Panc1 (cell line): ENCODE measurements around the gene ANK3. TPM values are rescaled to one million over a fixed set of nuclear protein-coding genes. Genes with fewer than 3 reads are reported as not detected.

Source experiments
- ATAC-seq: fragments of 200-7000 bp; cut with Tn5 transposase; 2 replicates; pipeline ENCODE4 v1.9.1; 2020; ENCODE audit warnings: mild to moderate bottlenecking, moderate library complexity
- BruUV-seq: library from RNA; stranded (reverse); fragments of 400-500 nt; replicated peaks from 2 replicates; lab custom pipeline; 2021; lab: Mats Ljungman, UMichigan
- CTCF ChIA-PET: fragments of 300-600 bp; sonication (Branson Sonifier 250); formaldehyde crosslinking; loops from one replicate; lab custom pipeline; 2022; ENCODE audit warnings: antibody characterized with exemption; lab: Charles Lee
- POLR2A ChIA-PET: fragments of 300-600 bp; sonication (Branson Sonifier 250); formaldehyde crosslinking; loops from one replicate; lab custom pipeline; 2022; ENCODE audit warnings: antibody characterized with exemption; lab: Charles Lee
- DNase-seq: peaks from one replicate; pipeline ENCODE4 v3.0.0-alpha.2; 2010; ENCODE audit warnings: low read depth, low spot score
- H3K27ac ChIP-seq: 2 replicates; pipeline ENCODE4 v1.5.1; 2011; ENCODE audit warnings: mild to moderate bottlenecking, low read length, inconsistent platforms
- H3K27me3 ChIP-seq: fragments of 200-500 bp; sonication (Bioruptor generic); 2 replicates; pipeline ENCODE4 v1.6.0; 2014; ENCODE audit warnings: low read length, inconsistent platforms; ENCODE audit not compliant: control insufficient read depth, insufficient read depth
- H3K36me3 ChIP-seq: fragments of 200-500 bp; sonication (Bioruptor generic); 2 replicates; pipeline ENCODE4 v1.5.1; 2014; ENCODE audit warnings: inconsistent platforms, mild to moderate bottlenecking, low read length, moderate library complexity; ENCODE audit not compliant: control insufficient read depth, insufficient read depth
- H3K4me1 ChIP-seq: 2 replicates; pipeline ENCODE4 v1.5.1; 2011; ENCODE audit warnings: inconsistent platforms, mild to moderate bottlenecking, low read length, moderate library complexity; ENCODE audit not compliant: control insufficient read depth, insufficient read depth
- H3K4me3 ChIP-seq, 2 experiments: 2 replicates each; pipeline ENCODE4 v1.5.1; 2011 to 2012; ENCODE audit warnings: low read depth in 2 of 2, low read length in 2 of 2, mild to moderate bottlenecking in 2 of 2, inconsistent platforms in 1 of 2, moderate library complexity in 1 of 2
- H3K9me3 ChIP-seq: fragments of 200-500 bp; sonication (Bioruptor generic); 2 replicates; pipeline ENCODE4 v1.5.1; 2014; ENCODE audit warnings: low read depth, mild to moderate bottlenecking, inconsistent platforms, low read length, moderate library complexity; ENCODE audit not compliant: control insufficient read depth, insufficient read depth
- POLR2AphosphoS5 ChIP-seq: IDR thresholded peaks from 2 replicates; pipeline ENCODE4 v1.6.1; 2012; ENCODE audit warnings: mild to moderate bottlenecking, low read depth, low read length, moderate library complexity
- SIN3A ChIP-seq: IDR thresholded peaks from 2 replicates; pipeline ENCODE4 v1.6.1; 2012; ENCODE audit warnings: low read depth, mild to moderate bottlenecking, low read length, moderate library complexity, borderline replicate concordance; ENCODE audit not compliant: insufficient read depth
- TCF7L2 ChIP-seq: IDR thresholded peaks from 2 replicates; pipeline ENCODE4 v1.6.1; 2011; ENCODE audit warnings: mild to moderate bottlenecking, low read depth, low read length, inconsistent platforms
- in situ Hi-C: cut with HindIII; loops from 2 replicates; pipeline ENCODE4 v1.10.0; 2016; ENCODE audit warnings: low sequenced_read_pairs, low pct_unique_long_range_greater_than_20kb
- intact Hi-C: fragments of 100-400 bp; cut with micrococcal nuclease; formaldehyde crosslinking; loops from one replicate; pipeline ENCODE4 v1.10.0; 2022; ENCODE audit not compliant: unreplicated experiment
- total RNA-seq: library from RNA; stranded (reverse); gene quantifications from one replicate; pipeline ENCODE4 v1.2.1, GENCODE V29; 2021; ENCODE audit not compliant: unreplicated experiment
- TF ChIP-seq, protein P1 (sequence below), 2 experiments: IDR thresholded peaks; 2 replicates each; pipeline ENCODE4 v1.6.1; 2011 to 2012; ENCODE audit warnings: low read depth in 2 of 2, control low read depth in 1 of 2, low read length in 1 of 2, mild to moderate bottlenecking in 1 of 2, moderate library complexity in 1 of 2; ENCODE audit not compliant: insufficient read depth in 1 of 2
- TF ChIP-seq, protein P2 (sequence below): fragments of 450-650 bp; IDR thresholded peaks from 2 replicates; pipeline ENCODE4 v1.5.1; 2017; ENCODE audit warnings: mild to moderate bottlenecking

Gene ANK3
- total RNA-seq, 1 experiment from 2014 or later = 2.5 TPM

DNA sequence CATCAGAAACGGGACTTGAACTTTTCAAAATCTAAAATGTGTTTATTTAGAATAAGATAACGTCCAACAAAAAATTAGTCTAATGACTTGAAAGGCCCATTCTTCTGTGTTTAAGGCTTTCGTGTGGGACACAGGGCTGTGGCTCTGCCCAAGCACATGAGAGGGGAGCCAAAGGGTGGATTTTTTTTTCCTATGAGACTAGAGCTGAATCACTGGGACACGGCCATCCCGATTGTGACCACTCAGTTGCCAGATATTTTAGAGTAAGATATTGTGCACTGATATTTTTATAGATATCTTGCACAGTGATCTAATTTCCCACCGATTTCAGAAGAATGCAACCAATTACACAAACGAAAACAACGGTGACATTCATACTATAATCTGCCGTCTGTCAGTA, 99.9 kb downstream of the ANK3 start:
- Histone ChIP-seq H3K36me3 (no peaks in the 10 kb centered on the region), H3K9me3 (no peaks in the 10 kb centered on the region), H3K4me3 (no peak overlapping the region), H3K4me1 (no peaks in the 10 kb centered on the region), H3K27ac (no peak overlapping the region), H3K27me3 (no peaks in the 10 kb centered on the region)
- in situ Hi-C loops = no loop called here
- no peak for DNase-seq
- POLR2A ChIA-PET = no interaction called here
- no peak for ATAC-seq
- CTCF ChIA-PET = no interaction called here
- TF ChIP-seq, protein P1, sequence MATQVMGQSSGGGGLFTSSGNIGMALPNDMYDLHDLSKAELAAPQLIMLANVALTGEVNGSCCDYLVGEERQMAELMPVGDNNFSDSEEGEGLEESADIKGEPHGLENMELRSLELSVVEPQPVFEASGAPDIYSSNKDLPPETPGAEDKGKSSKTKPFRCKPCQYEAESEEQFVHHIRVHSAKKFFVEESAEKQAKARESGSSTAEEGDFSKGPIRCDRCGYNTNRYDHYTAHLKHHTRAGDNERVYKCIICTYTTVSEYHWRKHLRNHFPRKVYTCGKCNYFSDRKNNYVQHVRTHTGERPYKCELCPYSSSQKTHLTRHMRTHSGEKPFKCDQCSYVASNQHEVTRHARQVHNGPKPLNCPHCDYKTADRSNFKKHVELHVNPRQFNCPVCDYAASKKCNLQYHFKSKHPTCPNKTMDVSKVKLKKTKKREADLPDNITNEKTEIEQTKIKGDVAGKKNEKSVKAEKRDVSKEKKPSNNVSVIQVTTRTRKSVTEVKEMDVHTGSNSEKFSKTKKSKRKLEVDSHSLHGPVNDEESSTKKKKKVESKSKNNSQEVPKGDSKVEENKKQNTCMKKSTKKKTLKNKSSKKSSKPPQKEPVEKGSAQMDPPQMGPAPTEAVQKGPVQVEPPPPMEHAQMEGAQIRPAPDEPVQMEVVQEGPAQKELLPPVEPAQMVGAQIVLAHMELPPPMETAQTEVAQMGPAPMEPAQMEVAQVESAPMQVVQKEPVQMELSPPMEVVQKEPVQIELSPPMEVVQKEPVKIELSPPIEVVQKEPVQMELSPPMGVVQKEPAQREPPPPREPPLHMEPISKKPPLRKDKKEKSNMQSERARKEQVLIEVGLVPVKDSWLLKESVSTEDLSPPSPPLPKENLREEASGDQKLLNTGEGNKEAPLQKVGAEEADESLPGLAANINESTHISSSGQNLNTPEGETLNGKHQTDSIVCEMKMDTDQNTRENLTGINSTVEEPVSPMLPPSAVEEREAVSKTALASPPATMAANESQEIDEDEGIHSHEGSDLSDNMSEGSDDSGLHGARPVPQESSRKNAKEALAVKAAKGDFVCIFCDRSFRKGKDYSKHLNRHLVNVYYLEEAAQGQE (IDR thresholded peaks at IDR 0.05; ENCODE audit: insufficient read depth in 1 of 2, low read depth in 2 of 2, low read length in 1 of 2) = no peak
- TF ChIP-seq POLR2AphosphoS5 (no peak), SIN3A (no peak), TCF7L2 (no peak)
- TF ChIP-seq, protein P2, sequence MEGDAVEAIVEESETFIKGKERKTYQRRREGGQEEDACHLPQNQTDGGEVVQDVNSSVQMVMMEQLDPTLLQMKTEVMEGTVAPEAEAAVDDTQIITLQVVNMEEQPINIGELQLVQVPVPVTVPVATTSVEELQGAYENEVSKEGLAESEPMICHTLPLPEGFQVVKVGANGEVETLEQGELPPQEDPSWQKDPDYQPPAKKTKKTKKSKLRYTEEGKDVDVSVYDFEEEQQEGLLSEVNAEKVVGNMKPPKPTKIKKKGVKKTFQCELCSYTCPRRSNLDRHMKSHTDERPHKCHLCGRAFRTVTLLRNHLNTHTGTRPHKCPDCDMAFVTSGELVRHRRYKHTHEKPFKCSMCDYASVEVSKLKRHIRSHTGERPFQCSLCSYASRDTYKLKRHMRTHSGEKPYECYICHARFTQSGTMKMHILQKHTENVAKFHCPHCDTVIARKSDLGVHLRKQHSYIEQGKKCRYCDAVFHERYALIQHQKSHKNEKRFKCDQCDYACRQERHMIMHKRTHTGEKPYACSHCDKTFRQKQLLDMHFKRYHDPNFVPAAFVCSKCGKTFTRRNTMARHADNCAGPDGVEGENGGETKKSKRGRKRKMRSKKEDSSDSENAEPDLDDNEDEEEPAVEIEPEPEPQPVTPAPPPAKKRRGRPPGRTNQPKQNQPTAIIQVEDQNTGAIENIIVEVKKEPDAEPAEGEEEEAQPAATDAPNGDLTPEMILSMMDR = no peak
- intact Hi-C loops = no loop called here
- BruUV-seq = no TSS peak

DNA sequence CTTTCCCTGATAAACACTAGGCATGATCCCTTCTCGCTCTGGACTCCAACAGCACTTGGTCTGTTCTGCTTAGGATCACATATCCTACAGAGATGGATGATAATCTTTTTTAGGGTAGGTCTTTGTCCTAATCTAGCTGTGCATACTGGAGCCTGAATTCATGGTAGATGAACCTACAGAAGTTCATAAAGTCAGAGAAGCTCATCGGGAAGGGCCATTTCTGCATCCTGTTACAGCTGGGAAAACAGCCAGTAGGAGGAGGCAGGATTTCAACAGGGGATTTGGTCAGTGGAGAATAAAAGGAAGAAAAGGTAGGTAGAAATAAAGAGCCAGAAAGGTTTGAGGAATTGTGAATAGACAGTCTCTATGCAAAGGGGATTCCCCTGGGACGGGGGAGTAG, 101.4 kb downstream of the ANK3 start:
- DNase-seq = no peak
- Histone ChIP-seq H3K36me3 (no peaks in the 10 kb centered on the region), H3K27me3 (no peaks in the 10 kb centered on the region), H3K9me3 (no peaks in the 10 kb centered on the region), H3K4me3 (no peak overlapping the region), H3K27ac (no peak overlapping the region), H3K4me1 (no peaks in the 10 kb centered on the region; the same call in 1 of the 2 replicates)
- intact Hi-C loops (no loop called here), in situ Hi-C loops (no loop called here)
- ChIA-PET CTCF (no interaction called here), POLR2A (no interaction called here)
- BruUV-seq = no TSS peak
- TF ChIP-seq TCF7L2 (no peak), SIN3A (no peak), POLR2AphosphoS5 (no peak)
- TF ChIP-seq, protein P1 (IDR thresholded peaks at IDR 0.05; ENCODE audit: insufficient read depth in 1 of 2, low read depth in 2 of 2, low read length in 1 of 2) = no peak
- TF ChIP-seq, protein P2 = no peak
- no peak for ATAC-seq
